Spleen (tissue), 7 donors: Measurements from ENCODE around the gene ELMO2.

Experiments
- CTCF ChIP-seq, 11 experiments: fragments of 200-600 bp in 7 of 11; fragments of 450-650 bp in 4 of 11; sonication (generic) in 4 of 11; IDR thresholded peaks in 8 of 11; conservative IDR thresholded peaks in 3 of 11; 1 replicate in 7 of 11; 2 replicates in 4 of 11; pipeline versions ENCODE4 v1.4.0 to v1.8.0; 2016 to 2021; ENCODE audit warnings: antibody characterized with exemption in 11 of 11, inconsistent platforms in 4 of 11, mild to moderate bottlenecking in 1 of 11
- POLR2A ChIP-seq, 3 donors: fragments of 450-650 bp; IDR thresholded peaks; one replicate each; pipeline ENCODE4 v1.5.1; 2017; ENCODE audit warnings: antibody characterized with exemption in 3 of 3, mild to moderate bottlenecking in 1 of 3
- donor health status: DM: no; HTN: no; CAD: no; lungs with moderate emphysema.
- donor health status: DM: no; HTN: no; CAD: no.
- donor health status: DM: no; HTN: no; CAD: no.

DNA sequence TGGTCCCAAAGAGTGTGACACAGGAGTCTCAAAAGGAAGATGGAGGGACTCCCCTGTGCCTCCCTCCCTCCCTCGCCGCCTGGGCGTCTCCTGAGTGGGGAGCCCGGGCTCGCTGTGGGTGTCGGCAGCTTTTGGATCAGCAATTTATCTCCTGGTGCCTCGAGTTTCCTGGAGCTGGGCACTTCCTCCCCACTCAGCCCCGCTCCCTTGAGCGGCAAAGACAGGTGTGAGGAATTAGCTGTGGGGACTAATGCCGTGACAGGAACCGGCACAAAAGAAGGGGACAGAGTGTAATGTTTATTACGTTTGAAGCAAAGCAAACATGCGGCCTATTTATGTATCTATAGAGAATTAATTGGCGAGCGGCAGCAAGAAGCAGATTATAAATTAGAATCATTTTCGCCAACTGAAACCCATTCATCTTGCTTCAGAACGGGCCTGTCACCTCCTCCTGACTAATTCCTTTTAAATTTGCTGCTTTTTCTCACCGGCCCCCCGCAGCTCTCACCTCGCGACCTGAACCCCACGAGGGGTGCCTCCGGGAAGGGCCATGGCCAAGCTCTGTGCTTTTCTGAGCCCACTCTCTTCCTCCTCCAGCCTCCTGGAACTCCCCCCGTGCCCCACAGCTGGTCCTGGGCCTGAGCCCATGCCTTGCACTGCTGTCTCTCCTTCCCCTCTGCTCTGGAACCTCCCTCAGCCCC lies 89.3 kb downstream of the ELMO2 start:
- TF ChIP-seq CTCF (IDR thresholded peaks at IDR 0.05 in 8 of 11, conservative IDR thresholded peaks at IDR 0.05 in 3 of 11) = no peak
- TF ChIP-seq POLR2A (IDR thresholded peaks at IDR 0.05) = no peak
